Endodermal cell (in vitro differentiated cells): Measurements from ENCODE around the gene DENND6B. TPM values are rescaled to one million over a fixed set of nuclear protein-coding genes. Genes with fewer than 3 reads are reported as not detected.

ENCODE experiments used
- DNase-seq: peaks from one replicate; pipeline ENCODE4 v3.0.0-alpha.2; 2017
- H3K27ac ChIP-seq: 2 replicates; pipeline ENCODE4 v1.5.1; 2013; ENCODE audit warnings: mild to moderate bottlenecking, low read depth, low read length, moderate library complexity
- H3K27me3 ChIP-seq: 2 replicates; pipeline ENCODE4 v1.6.1; 2013; ENCODE audit warnings: mild to moderate bottlenecking, low read length, moderate library complexity; ENCODE audit not compliant: insufficient read depth, control insufficient read depth, poor library complexity, severe bottlenecking
- H3K36me3 ChIP-seq: 2 replicates; pipeline ENCODE4 v1.7.0; 2013; ENCODE audit warnings: mild to moderate bottlenecking, low read length, moderate library complexity; ENCODE audit not compliant: control insufficient read depth, insufficient read depth
- H3K4me1 ChIP-seq: one replicate; pipeline ENCODE4 v1.7.0; 2013; ENCODE audit warnings: low read length; ENCODE audit not compliant: control insufficient read depth, insufficient read depth
- H3K4me3 ChIP-seq: 2 replicates; pipeline ENCODE4 v1.5.1; 2013; ENCODE audit warnings: mild to moderate bottlenecking, low read length, moderate library complexity
- H3K9ac ChIP-seq: 2 replicates; pipeline ENCODE4 v1.6.1; 2013; ENCODE audit warnings: mild to moderate bottlenecking, low read length, moderate library complexity; ENCODE audit not compliant: poor library complexity, severe bottlenecking; ENCODE audit errors: extremely low read depth
- H3K9me3 ChIP-seq: 2 replicates; pipeline ENCODE4 v1.6.1; 2013; ENCODE audit warnings: mild to moderate bottlenecking, low read length, moderate library complexity; ENCODE audit not compliant: control insufficient read depth
- H3K27ac Mint-ChIP-seq: 2 replicates; pipeline ENCODE4 v1.8.0; 2020; ENCODE audit warnings: mixed read lengths
- H3K27me3 Mint-ChIP-seq: 2 replicates; pipeline ENCODE4 v1.8.0; 2021; ENCODE audit warnings: mild to moderate bottlenecking, mixed read lengths; ENCODE audit not compliant: insufficient read depth
- H3K36me3 Mint-ChIP-seq: 2 replicates; pipeline ENCODE4 v1.8.0; 2020; ENCODE audit warnings: low read depth, mixed read lengths
- H3K4me1 Mint-ChIP-seq: 2 replicates; pipeline ENCODE4 v1.8.0; 2020; ENCODE audit warnings: mixed read lengths
- H3K4me3 Mint-ChIP-seq: 2 replicates; pipeline ENCODE4 v1.8.0; 2020; ENCODE audit warnings: mild to moderate bottlenecking, moderate library complexity, mixed read lengths
- H3K9me3 Mint-ChIP-seq: 2 replicates; pipeline ENCODE4 v1.8.0; 2020; ENCODE audit warnings: mild to moderate bottlenecking, mixed read lengths
- WGBS, 2 experiments: methylation state at CpG; one replicate each; pipeline versions ENCODE4 v1.1.5 to v1.1.7; 2013; ENCODE audit warnings: missing lambda C conversion rate in 2 of 2, mixed read lengths in 1 of 2; ENCODE audit not compliant: insufficient coverage in 1 of 2, insufficient read length in 1 of 2; 5-methylcytosine and 5-hydroxymethylcytosine counted together
- total RNA-seq, 2 donors: library from RNA; stranded (reverse); fragmentation: NEBNext Ultra II Directional in 1 of 2; extraction: Animal tissue kit (Norgen Biotek cat#: 25700) in 1 of 2; gene quantifications; 2 replicates in 1 of 2; 3 replicates in 1 of 2; pipeline ENCODE4 v1.2.1, GENCODE V29; 2021
- TF ChIP-seq, protein P1 (sequence below): fragments of 200-600 bp; sonication (generic); conservative IDR thresholded peaks from 2 replicates; pipeline ENCODE4 v1.5.0; 2021; ENCODE audit warnings: antibody characterized with exemption, mild to moderate bottlenecking

DENND6B gene
- total RNA-seq, 2 donors from 2014 or later: 8.3 to 14.2 TPM

DNA sequence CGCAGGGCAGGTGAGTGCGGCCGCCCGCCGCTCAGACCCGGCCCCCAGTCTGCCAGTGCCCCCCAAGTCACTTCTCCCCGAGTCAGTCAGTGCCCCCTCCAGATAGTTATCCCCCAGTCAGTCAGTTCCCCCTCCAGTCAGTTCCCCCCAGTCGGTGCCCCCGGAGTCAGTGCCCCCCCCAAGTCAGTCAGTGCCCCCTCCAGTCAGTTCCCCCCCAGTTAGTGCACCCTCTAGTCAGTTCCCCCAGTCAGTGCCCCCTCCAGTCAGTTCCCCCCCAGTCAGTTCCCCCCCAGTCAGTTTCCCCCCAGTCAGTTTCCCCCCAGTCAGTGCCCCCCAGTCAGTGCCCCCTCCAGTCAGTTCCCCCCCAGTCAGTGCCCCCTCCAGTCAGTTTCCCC is 16.7 kb upstream of the DENND6B start:
- 0% methylated on average over 6 of the region's 9 CpGs; no CpG with 5 or more reads in 1 of the 2 experiments for WGBS, 2 experiments
- Histone ChIP-seq H3K9ac (peak overlapping the region; percentile 77), H3K4me3 (peak overlapping the region; percentile 87), H3K9me3 (peaks cover 1% of the 10 kb centered on the region), H3K4me1 (no peaks in the 10 kb centered on the region), H3K27ac (no peak overlapping the region), H3K36me3 (no peaks in the 10 kb centered on the region), H3K27me3 (no peaks in the 10 kb centered on the region)
- TF ChIP-seq, protein P1, sequence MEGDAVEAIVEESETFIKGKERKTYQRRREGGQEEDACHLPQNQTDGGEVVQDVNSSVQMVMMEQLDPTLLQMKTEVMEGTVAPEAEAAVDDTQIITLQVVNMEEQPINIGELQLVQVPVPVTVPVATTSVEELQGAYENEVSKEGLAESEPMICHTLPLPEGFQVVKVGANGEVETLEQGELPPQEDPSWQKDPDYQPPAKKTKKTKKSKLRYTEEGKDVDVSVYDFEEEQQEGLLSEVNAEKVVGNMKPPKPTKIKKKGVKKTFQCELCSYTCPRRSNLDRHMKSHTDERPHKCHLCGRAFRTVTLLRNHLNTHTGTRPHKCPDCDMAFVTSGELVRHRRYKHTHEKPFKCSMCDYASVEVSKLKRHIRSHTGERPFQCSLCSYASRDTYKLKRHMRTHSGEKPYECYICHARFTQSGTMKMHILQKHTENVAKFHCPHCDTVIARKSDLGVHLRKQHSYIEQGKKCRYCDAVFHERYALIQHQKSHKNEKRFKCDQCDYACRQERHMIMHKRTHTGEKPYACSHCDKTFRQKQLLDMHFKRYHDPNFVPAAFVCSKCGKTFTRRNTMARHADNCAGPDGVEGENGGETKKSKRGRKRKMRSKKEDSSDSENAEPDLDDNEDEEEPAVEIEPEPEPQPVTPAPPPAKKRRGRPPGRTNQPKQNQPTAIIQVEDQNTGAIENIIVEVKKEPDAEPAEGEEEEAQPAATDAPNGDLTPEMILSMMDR: no peak
- DNase-seq: no peak
- H3K4me1 Mint-ChIP-seq: no peaks in the 10 kb centered on the region
- peaks cover 5% of the 10 kb centered on the region for H3K27me3 Mint-ChIP-seq
- peak overlapping the region; percentile 64 for H3K4me3 Mint-ChIP-seq
- no peaks in the 10 kb centered on the region for H3K36me3 Mint-ChIP-seq
- H3K9me3 Mint-ChIP-seq: no peaks in the 10 kb centered on the region
- H3K27ac Mint-ChIP-seq: no peak overlapping the region

DNA sequence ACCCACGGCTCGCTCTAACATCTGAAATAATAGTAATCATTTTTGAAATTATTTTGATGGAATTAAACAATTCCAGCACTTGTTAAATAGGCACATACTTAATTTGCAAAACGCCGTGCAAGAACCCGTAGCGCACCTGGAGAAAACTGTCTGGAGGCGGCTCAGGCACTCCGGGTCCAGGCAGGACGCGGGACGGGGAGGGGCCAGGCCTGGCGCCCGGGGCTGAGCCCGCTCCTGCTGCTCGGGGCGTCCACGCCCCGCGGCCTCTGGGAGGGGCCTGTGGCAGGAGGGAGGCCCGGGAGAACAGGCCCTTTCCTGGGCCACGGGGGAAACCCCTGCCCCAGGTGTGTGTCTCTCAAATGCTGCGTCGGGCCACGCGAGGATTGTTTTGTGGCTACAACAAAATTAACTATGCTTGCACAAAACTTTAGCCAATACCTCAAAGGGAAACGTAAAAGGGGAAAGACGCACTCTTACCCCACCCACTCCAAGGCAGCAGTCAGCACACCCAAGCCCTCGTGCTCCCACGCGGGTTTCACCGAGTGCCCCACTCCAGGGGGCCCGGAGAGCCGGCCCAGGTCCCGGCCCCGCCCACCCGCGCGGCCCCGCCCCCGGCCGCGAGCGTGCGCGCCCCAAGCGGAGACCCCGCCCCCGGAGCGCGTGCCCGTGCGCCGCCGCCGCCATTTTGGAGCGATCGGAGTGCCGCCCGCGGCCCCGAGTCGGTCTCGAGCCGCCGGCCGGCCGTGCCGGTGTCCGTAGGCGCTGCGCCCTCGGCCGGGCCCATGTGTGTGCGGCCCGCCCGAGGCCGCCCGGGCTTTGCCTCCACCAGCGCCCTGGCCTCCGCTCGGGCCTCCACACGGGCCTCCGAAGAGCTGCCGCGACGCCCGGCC is 16.1 kb upstream of the DENND6B start, which contains the start of gene PPP6R2:
TSS of gene PPP6R2 (plus strand) at position 677 of the 890 bp plus-strand sequence. CDS start 50,582 bp downstream, outside the sequence.
- H3K27ac Mint-ChIP-seq: peak within 1 kb of the TSS; percentile 92
- no peaks in the 10 kb centered on the region for H3K36me3 Mint-ChIP-seq
- no peaks in the 10 kb centered on the region for H3K9me3 Mint-ChIP-seq
- peak within 1 kb of the TSS; percentile 64 for H3K4me3 Mint-ChIP-seq
- H3K9ac ChIP-seq: peak within 1 kb of the TSS; percentile 77
- peaks cover 5% of the 10 kb centered on the region for H3K27me3 Mint-ChIP-seq
- no peaks in the 10 kb centered on the region for H3K4me1 Mint-ChIP-seq
- TF ChIP-seq, protein P1: peak; percentile 16
- peak within 1 kb of the TSS; percentile 73 for H3K27ac ChIP-seq
- peaks cover 8% of the 10 kb centered on the region for H3K9me3 ChIP-seq
- 0% methylated on average over 13 to 85 of the region's 87 CpGs for WGBS, 2 experiments
- no peaks in the 10 kb centered on the region for H3K36me3 ChIP-seq
- peak within 1 kb of the TSS; percentile 87 for H3K4me3 ChIP-seq
- peak; percentile 93 for DNase-seq
- H3K27me3 ChIP-seq: no peaks in the 10 kb centered on the region
- H3K4me1 ChIP-seq: no peaks in the 10 kb centered on the region

GRCh38 chr22:50341977-50342650 is 15.3 kb upstream of the DENND6B start:
- Mint-ChIP-seq H3K27me3 (peaks cover 5% of the 10 kb centered on the region), H3K4me3 (peak overlapping the region; percentile 64), H3K27ac (peak overlapping the region; percentile 92), H3K4me1 (no peaks in the 10 kb centered on the region), H3K36me3 (no peaks in the 10 kb centered on the region), H3K9me3 (no peaks in the 10 kb centered on the region)
- DNase-seq: peak; percentile 97
- Histone ChIP-seq H3K9ac (peak overlapping the region; percentile 67), H3K36me3 (no peaks in the 10 kb centered on the region), H3K9me3 (peaks cover 11% of the 10 kb centered on the region), H3K27ac (peak overlapping the region; percentile 73), H3K4me1 (no peaks in the 10 kb centered on the region), H3K4me3 (peak overlapping the region; percentile 87), H3K27me3 (no peaks in the 10 kb centered on the region)
- TF ChIP-seq, protein P1: peak; percentile 98
- WGBS, 2 experiments: 19 to 21% methylated on average over 19 to 26 of the region's 26 CpGs
